ENCODE measurements around the gene TMEM212. TPM values are rescaled to one million over a fixed set of nuclear protein-coding genes. Genes with fewer than 3 reads are reported as not detected.
A peak's percentile ranks its signal among the peaks of the same experiment; 100 is the strongest.

Gene TMEM212
- polyA plus RNA-seq, 1 donor (not counting 4 experiments of a cell fraction or from before 2014, with no cell fraction given), result not detected

DNA sequence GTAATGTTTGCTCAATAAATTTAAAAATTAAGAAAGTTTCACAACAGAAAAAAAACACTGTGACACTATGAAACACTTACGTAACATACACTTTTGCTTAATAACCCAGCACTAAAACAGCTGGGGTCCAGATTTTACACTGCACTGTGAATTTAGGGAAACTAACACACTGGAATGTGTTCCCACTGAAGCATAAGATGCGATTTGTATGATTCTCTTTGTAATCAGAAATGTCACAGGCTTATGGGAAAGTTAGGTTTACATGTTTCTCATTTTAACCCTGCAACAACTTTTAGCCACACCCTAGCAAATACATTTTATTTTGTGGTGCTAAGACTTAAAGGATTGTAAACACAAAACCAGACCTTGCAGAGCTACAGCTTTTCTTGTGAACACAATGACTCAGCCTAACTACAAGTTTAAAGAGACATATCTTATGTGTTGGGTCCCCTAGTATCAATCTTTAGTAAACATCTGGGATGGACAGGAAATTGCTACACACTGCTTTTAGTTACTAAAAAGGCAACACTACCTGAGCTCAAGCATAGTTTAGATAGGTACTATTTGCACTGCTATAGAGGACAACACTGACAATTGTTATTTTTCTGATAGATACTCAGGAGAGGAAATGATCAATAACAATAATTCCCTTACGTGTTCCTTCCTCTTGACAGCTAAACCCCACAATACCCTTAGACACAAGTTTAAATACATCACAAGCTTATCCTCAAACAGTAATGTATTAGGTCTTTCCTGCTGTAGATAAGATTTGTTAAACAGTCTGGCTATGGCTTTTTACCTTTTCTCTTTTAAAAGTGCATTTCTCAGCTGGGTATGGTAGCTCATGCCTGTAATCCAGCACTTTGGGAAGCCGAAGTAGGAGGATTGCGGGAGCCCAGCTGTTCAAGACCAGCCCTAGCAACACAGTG, 36.7 kb upstream of the TMEM212 start:
- H3K27me3 ChIP-seq (ENCODE audit: control insufficient read depth, extremely low read depth, insufficient read depth, low read length), result no peaks in the 10 kb centered on the region
- no peaks in the 10 kb centered on the region for H4K20me1 ChIP-seq (ENCODE audit: control insufficient read depth, extremely low read depth, insufficient read depth, low read length)
- no peak overlapping the region for H3K4me2 ChIP-seq (ENCODE audit: control insufficient read depth, extremely low read depth, insufficient read depth, low read depth, low read length)
- DNase-seq (ENCODE audit: low read depth, low spot score) (no peak), FAIRE-seq (no peak)
- no peak overlapping the region for H3K9ac ChIP-seq (ENCODE audit: control insufficient read depth, extremely low read depth, insufficient read depth, low read length)
- no peak overlapping the region for H2AFZ ChIP-seq (ENCODE audit: control insufficient read depth, low read length)
- H3K9me1 ChIP-seq (ENCODE audit: control insufficient read depth, extremely low read depth, insufficient read depth, low read length), result no peaks in the 10 kb centered on the region
- peaks cover 39% of the 10 kb centered on the region for H3K4me1 ChIP-seq (ENCODE audit: control insufficient read depth, extremely low read depth, insufficient read depth, low read length)
- TF ChIP-seq, protein P1, sequence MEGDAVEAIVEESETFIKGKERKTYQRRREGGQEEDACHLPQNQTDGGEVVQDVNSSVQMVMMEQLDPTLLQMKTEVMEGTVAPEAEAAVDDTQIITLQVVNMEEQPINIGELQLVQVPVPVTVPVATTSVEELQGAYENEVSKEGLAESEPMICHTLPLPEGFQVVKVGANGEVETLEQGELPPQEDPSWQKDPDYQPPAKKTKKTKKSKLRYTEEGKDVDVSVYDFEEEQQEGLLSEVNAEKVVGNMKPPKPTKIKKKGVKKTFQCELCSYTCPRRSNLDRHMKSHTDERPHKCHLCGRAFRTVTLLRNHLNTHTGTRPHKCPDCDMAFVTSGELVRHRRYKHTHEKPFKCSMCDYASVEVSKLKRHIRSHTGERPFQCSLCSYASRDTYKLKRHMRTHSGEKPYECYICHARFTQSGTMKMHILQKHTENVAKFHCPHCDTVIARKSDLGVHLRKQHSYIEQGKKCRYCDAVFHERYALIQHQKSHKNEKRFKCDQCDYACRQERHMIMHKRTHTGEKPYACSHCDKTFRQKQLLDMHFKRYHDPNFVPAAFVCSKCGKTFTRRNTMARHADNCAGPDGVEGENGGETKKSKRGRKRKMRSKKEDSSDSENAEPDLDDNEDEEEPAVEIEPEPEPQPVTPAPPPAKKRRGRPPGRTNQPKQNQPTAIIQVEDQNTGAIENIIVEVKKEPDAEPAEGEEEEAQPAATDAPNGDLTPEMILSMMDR (optimal IDR thresholded peaks at IDR 0.05 in 1 of 3, IDR thresholded peaks at IDR 0.05 in 1 of 3, conservative IDR thresholded peaks at IDR 0.05 in 1 of 3; ENCODE audit: extremely low read depth in 1 of 3, insufficient read depth in 2 of 3, low read length in 3 of 3), result no peak
- no peak for TF ChIP-seq EZH2 (IDR thresholded peaks at IDR 0.05; ENCODE audit: low read length)
- H3K9me3 ChIP-seq (ENCODE audit: control insufficient read depth, low read depth, low read length), result no peaks in the 10 kb centered on the region
- peak overlapping the region; percentile 48 for H3K27ac ChIP-seq (ENCODE audit: control insufficient read depth, insufficient read depth, low read length)
- no peaks in the 10 kb centered on the region for H3K36me3 ChIP-seq (ENCODE audit: control insufficient read depth in 2 of 2, extremely low read depth in 1 of 2, insufficient read depth in 2 of 2, low read length in 2 of 2)
- peaks cover 11% of the 10 kb centered on the region for H3K79me2 ChIP-seq (ENCODE audit: control insufficient read depth, insufficient read depth, low read length)
- dilution Hi-C loops (cut with MboI; ENCODE audit: extremely low pct_ligation_motif_present, low sequenced_read_pairs), result no loop called here
- H3K4me3 ChIP-seq (ENCODE audit: control insufficient read depth in 2 of 3, extremely low read depth in 1 of 3, insufficient read depth in 2 of 3, low read depth in 1 of 3, low read length in 3 of 3), result no peak overlapping the region

DNA sequence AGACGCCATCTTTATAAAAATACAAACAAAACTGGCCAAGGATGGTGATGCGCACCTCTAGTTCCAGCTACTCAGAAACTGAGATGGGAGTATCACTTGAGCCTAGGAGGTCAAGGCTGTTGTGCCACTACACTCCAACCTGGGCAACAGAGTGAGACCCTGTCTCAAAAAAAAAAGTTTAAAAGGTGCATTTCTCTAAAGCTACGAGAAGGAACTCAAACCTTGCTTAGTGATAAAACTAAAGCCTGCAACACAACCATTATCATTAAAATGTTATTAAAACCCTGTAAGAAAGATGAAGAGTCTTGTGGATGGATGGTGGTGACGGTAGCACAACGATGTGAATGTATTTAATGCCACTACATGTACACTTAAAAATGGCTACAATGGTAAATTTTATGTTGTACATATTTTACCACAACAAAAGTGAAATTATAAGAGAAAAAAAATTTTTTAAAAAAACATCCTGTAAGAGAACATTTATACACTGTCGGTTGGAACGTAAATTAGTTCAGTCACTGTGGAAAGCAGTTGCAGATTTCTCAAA, 35.9 kb upstream of the TMEM212 start:
- no peaks in the 10 kb centered on the region for H4K20me1 ChIP-seq (ENCODE audit: control insufficient read depth, extremely low read depth, insufficient read depth, low read length)
- H3K4me1 ChIP-seq (ENCODE audit: control insufficient read depth, extremely low read depth, insufficient read depth, low read length), result peaks cover 36% of the 10 kb centered on the region
- FAIRE-seq (no peak), DNase-seq (ENCODE audit: low read depth, low spot score) (no peak)
- no peaks in the 10 kb centered on the region for H3K27me3 ChIP-seq (ENCODE audit: control insufficient read depth, extremely low read depth, insufficient read depth, low read length)
- H2AFZ ChIP-seq (ENCODE audit: control insufficient read depth, low read length), result no peak overlapping the region
- H3K9ac ChIP-seq (ENCODE audit: control insufficient read depth, extremely low read depth, insufficient read depth, low read length), result no peak overlapping the region
- peak overlapping the region; percentile 48 for H3K27ac ChIP-seq (ENCODE audit: control insufficient read depth, insufficient read depth, low read length)
- no peak overlapping the region for H3K4me2 ChIP-seq (ENCODE audit: control insufficient read depth, extremely low read depth, insufficient read depth, low read depth, low read length)
- H3K36me3 ChIP-seq (ENCODE audit: control insufficient read depth in 2 of 2, extremely low read depth in 1 of 2, insufficient read depth in 2 of 2, low read length in 2 of 2), result no peaks in the 10 kb centered on the region
- H3K9me1 ChIP-seq (ENCODE audit: control insufficient read depth, extremely low read depth, insufficient read depth, low read length), result no peaks in the 10 kb centered on the region
- TF ChIP-seq, protein P1 (optimal IDR thresholded peaks at IDR 0.05 in 1 of 3, IDR thresholded peaks at IDR 0.05 in 1 of 3, conservative IDR thresholded peaks at IDR 0.05 in 1 of 3; ENCODE audit: extremely low read depth in 1 of 3, insufficient read depth in 2 of 3, low read length in 3 of 3), result no peak
- TF ChIP-seq EZH2 (IDR thresholded peaks at IDR 0.05; ENCODE audit: low read length), result no peak
- peaks cover 11% of the 10 kb centered on the region for H3K79me2 ChIP-seq (ENCODE audit: control insufficient read depth, insufficient read depth, low read length)
- dilution Hi-C loops (cut with MboI; ENCODE audit: extremely low pct_ligation_motif_present, low sequenced_read_pairs), result no loop called here
- no peak overlapping the region for H3K4me3 ChIP-seq (ENCODE audit: control insufficient read depth in 2 of 3, extremely low read depth in 1 of 3, insufficient read depth in 2 of 3, low read depth in 1 of 3, low read length in 3 of 3)
- H3K9me3 ChIP-seq (ENCODE audit: control insufficient read depth, low read depth, low read length), result no peaks in the 10 kb centered on the region
